GM19397 (cell line): Measurements from ENCODE around the gene PDZRN4.
"Not testable (repeated sequence)": the region's sequence is repeated elsewhere in the genome, so short reads cannot be mapped to it uniquely, and the experiment has no call there.

Source experiments
- ATAC-seq: cut with Tn5 transposase; IDR thresholded peaks from one replicate; pipeline ENCODE4 v1.9.1; 2021; ENCODE audit warnings: mild to moderate bottlenecking, moderate library complexity; ENCODE audit not compliant: unreplicated experiment

The PDZRN4 gene

GRCh38 chr12:41547071-41547470, 359.0 kb downstream of the PDZRN4 start:
- ATAC-seq = not testable (repeated sequence)

- ATAC-seq = no peak
Observed at GRCh38 chr12:41548926-41549325, 360.8 kb downstream of the PDZRN4 start.

GRCh38 chr12:41552588-41552987, 364.5 kb downstream of the PDZRN4 start:
- ATAC-seq = no peak

GRCh38 chr12:41556176-41556575, 368.1 kb downstream of the PDZRN4 start:
- no peak for ATAC-seq

GRCh38 chr12:41557344-41557743, 369.2 kb downstream of the PDZRN4 start:
- no peak for ATAC-seq

GRCh38 chr12:41558671-41559070, 370.6 kb downstream of the PDZRN4 start:
- no peak for ATAC-seq

GRCh38 chr12:41563051-41563450, 374.9 kb downstream of the PDZRN4 start:
- ATAC-seq = no peak

- ATAC-seq = no peak
Observed at GRCh38 chr12:41564816-41565215, 376.7 kb downstream of the PDZRN4 start.

- ATAC-seq = no peak
Observed at GRCh38 chr12:41566703-41567102, 378.6 kb downstream of the PDZRN4 start.

GRCh38 chr12:41573445-41573844, 385.3 kb downstream of the PDZRN4 start:
- no peak for ATAC-seq

- ATAC-seq = no peak
Observed at GRCh38 chr12:41576925-41577324, 388.8 kb downstream of the PDZRN4 start.

- ATAC-seq = no peak
Observed at GRCh38 chr12:41577995-41578394, 389.9 kb downstream of the PDZRN4 start.

GRCh38 chr12:41585784-41586183, 397.7 kb downstream of the PDZRN4 start:
- no peak for ATAC-seq

- no peak for ATAC-seq
Observed at GRCh38 chr12:41587574-41587973, 399.5 kb downstream of the PDZRN4 start.

GRCh38 chr12:41589878-41590277, 401.8 kb downstream of the PDZRN4 start:
- no peak for ATAC-seq

GRCh38 chr12:41596190-41596589, 408.1 kb downstream of the PDZRN4 start:
- no peak for ATAC-seq

GRCh38 chr12:41604830-41605229, 416.7 kb downstream of the PDZRN4 start:
- ATAC-seq = no peak

GRCh38 chr12:41605545-41606305, 417.6 kb downstream of the PDZRN4 start:
- ATAC-seq = no peak

GRCh38 chr12:41606468-41607445, 418.6 kb downstream of the PDZRN4 start:
- ATAC-seq = no peak

GRCh38 chr12:41612892-41613557, 424.9 kb downstream of the PDZRN4 start:
- ATAC-seq = no peak

GRCh38 chr12:41615174-41615573, 427.1 kb downstream of the PDZRN4 start:
- ATAC-seq = not testable (repeated sequence)
